H1 (cell line): ENCODE results near the gene ALPL. TPM values are rescaled to one million over a fixed set of nuclear protein-coding genes. Genes with fewer than 3 reads are reported as not detected.

Experiments
- CTCF ChIA-PET: fragments of 300-600 bp; sonication (Branson Sonifier 250); formaldehyde crosslinking; loops from one replicate; lab custom pipeline; 2021; ENCODE audit not compliant: partially characterized antibody; lab: Charles Lee
- POLR2A ChIA-PET: fragments of 300-600 bp; sonication (Branson Sonifier 250); formaldehyde crosslinking; loops from one replicate; lab custom pipeline; 2021; ENCODE audit warnings: inconsistent platforms; ENCODE audit not compliant: partially characterized antibody; lab: Charles Lee
- DNase-seq, 2 experiments: peaks; one replicate each; pipeline versions ENCODE4 v3.0.0 to v3.0.0-alpha.2; 2010 to 2022; ENCODE audit warnings: low spot score in 2 of 2, low read depth in 1 of 2, mixed read lengths in 1 of 2
- FAIRE-seq: peaks from 2 replicates; lab custom pipeline; 2011; peaks lifted over from hg19 to GRCh38; lab: Jason Lieb, UNC
- H2AFZ ChIP-seq: 2 replicates; pipeline ENCODE4 v1.8.1; 2012; ENCODE audit warnings: low read length, inconsistent platforms
- H2AK5ac ChIP-seq: 2 replicates; pipeline ENCODE4 v1.6.1; 2013; ENCODE audit warnings: low read depth, low read length
- H2BK120ac ChIP-seq: replicated peaks from 2 replicates; pipeline ENCODE3; 2013; ENCODE audit warnings: low read depth, low read length, inconsistent platforms
- H2BK12ac ChIP-seq: 2 replicates; pipeline ENCODE4 v1.6.1; 2013; ENCODE audit warnings: low read depth, low read length
- H2BK15ac ChIP-seq: 2 replicates; pipeline ENCODE4 v1.6.1; 2013; ENCODE audit warnings: low read length
- H2BK20ac ChIP-seq: 2 replicates; pipeline ENCODE4 v1.6.1; 2013; ENCODE audit warnings: low read length
- H2BK5ac ChIP-seq: 2 replicates; pipeline ENCODE4 v1.6.1; 2013; ENCODE audit warnings: low read depth, low read length
- H3K14ac ChIP-seq: 2 replicates; pipeline ENCODE4 v1.6.1; 2013; ENCODE audit warnings: inconsistent platforms; ENCODE audit not compliant: insufficient read length
- H3K18ac ChIP-seq: 2 replicates; pipeline ENCODE4 v1.6.1; 2013; ENCODE audit warnings: low read length; ENCODE audit errors: extremely low read depth
- H3K23ac ChIP-seq: 2 replicates; pipeline ENCODE4 v1.6.1; 2013; ENCODE audit warnings: inconsistent platforms; ENCODE audit not compliant: insufficient read length
- H3K23me2 ChIP-seq: 2 replicates; pipeline ENCODE4 v1.6.1; 2013; ENCODE audit warnings: low read depth, low read length
- H3K27ac ChIP-seq: 2 replicates; pipeline ENCODE4 v1.6.1; 2011; ENCODE audit warnings: low read depth, low read length, inconsistent platforms
- H3K27me3 ChIP-seq, 4 experiments: replicated peaks in 1 of 4; 1 replicate in 1 of 4; 2 replicates in 3 of 4; pipeline versions ENCODE4 v1.6.1 to v1.8.1; 2011 to 2013; ENCODE audit warnings: low read length in 3 of 4, mild to moderate bottlenecking in 3 of 4, inconsistent platforms in 2 of 4, mixed read lengths in 2 of 4, moderate library complexity in 1 of 4; ENCODE audit not compliant: control insufficient read depth in 3 of 4, insufficient read depth in 3 of 4; ENCODE audit errors: extremely low read depth in 1 of 4
- H3K36me3 ChIP-seq, 4 experiments: 2 replicates each; pipeline versions ENCODE4 v1.6.1 to v1.8.1; 2011 to 2013; ENCODE audit warnings: mild to moderate bottlenecking in 4 of 4, low read length in 3 of 4, moderate library complexity in 2 of 4, control low read depth in 1 of 4, inconsistent platforms in 1 of 4; ENCODE audit not compliant: insufficient read depth in 4 of 4, control insufficient read depth in 2 of 4
- H3K4ac ChIP-seq: replicated peaks from 2 replicates; pipeline ENCODE3; 2013; ENCODE audit warnings: low read length, low read depth, mixed read lengths, inconsistent platforms; ENCODE audit not compliant: insufficient read length
- H3K4me1 ChIP-seq, 4 experiments: replicated peaks in 1 of 4; 1 replicate in 1 of 4; 2 replicates in 3 of 4; pipeline versions ENCODE4 v1.6.1 to v1.8.1; 2011 to 2013; ENCODE audit warnings: low read length in 3 of 4, inconsistent platforms in 2 of 4, mixed read lengths in 1 of 4; ENCODE audit not compliant: insufficient read depth in 4 of 4, control insufficient read depth in 3 of 4
- H3K4me2 ChIP-seq, 2 experiments: 2 replicates each; pipeline versions ENCODE4 v1.6.1 to v1.8.1; 2011 to 2013; ENCODE audit warnings: low read depth in 2 of 2, low read length in 2 of 2, control low read depth in 1 of 2, inconsistent platforms in 1 of 2, mild to moderate bottlenecking in 1 of 2; ENCODE audit not compliant: insufficient read depth in 1 of 2
- H3K4me3 ChIP-seq, 4 experiments: fragments of 200-600, 300-600 bp in 1 of 4; sonication (generic), shearing (Covaris generic), sonication (Bioruptor Twin) in 1 of 4; 2 replicates each; pipeline versions ENCODE4 v1.5.1 to v1.8.1; 2011 to 2016; ENCODE audit warnings: low read length in 4 of 4, low read depth in 3 of 4, control low read depth in 2 of 4, inconsistent platforms in 2 of 4, mild to moderate bottlenecking in 2 of 4, mixed read lengths in 1 of 4, moderate library complexity in 1 of 4; ENCODE audit not compliant: insufficient read depth in 2 of 4; ENCODE audit errors: extremely low read depth in 1 of 4
- H3K56ac ChIP-seq: replicated peaks from 2 replicates; pipeline ENCODE3; 2013; ENCODE audit warnings: low read depth, mild to moderate bottlenecking, mixed read lengths, low read length, inconsistent platforms; ENCODE audit not compliant: insufficient read length
- H3K79me1 ChIP-seq: 2 replicates; pipeline ENCODE4 v1.6.1; 2013; ENCODE audit warnings: low read depth, low read length, control low read depth
- H3K79me2 ChIP-seq, 2 experiments: 2 replicates each; pipeline versions ENCODE4 v1.6.1 to v1.8.1; 2012 to 2013; ENCODE audit warnings: low read length in 2 of 2, mild to moderate bottlenecking in 2 of 2, inconsistent platforms in 1 of 2; ENCODE audit not compliant: insufficient read depth in 2 of 2, control insufficient read depth in 1 of 2
- H3K9ac ChIP-seq, 4 experiments: replicated peaks in 1 of 4; 1 replicate in 1 of 4; 2 replicates in 3 of 4; pipeline versions ENCODE4 v1.6.1 to v1.8.1; 2011 to 2013; ENCODE audit warnings: low read depth in 3 of 4, low read length in 3 of 4, control low read depth in 2 of 4, mild to moderate bottlenecking in 2 of 4, moderate library complexity in 2 of 4, inconsistent platforms in 1 of 4; ENCODE audit errors: extremely low read depth in 1 of 4
- H3K9me3 ChIP-seq, 2 experiments: 2 replicates each; pipeline versions ENCODE4 v1.6.1 to v1.8.1; 2012 to 2013; ENCODE audit warnings: mild to moderate bottlenecking in 2 of 2, moderate library complexity in 2 of 2, control low read depth in 1 of 2, inconsistent platforms in 1 of 2, low read depth in 1 of 2, low read length in 1 of 2, mixed read lengths in 1 of 2; ENCODE audit not compliant: insufficient read depth in 2 of 2
- H4K20me1 ChIP-seq, 2 experiments: replicated peaks in 1 of 2; 2 replicates each; pipeline versions ENCODE3 to v1.8.1; 2011 to 2013; ENCODE audit warnings: inconsistent platforms in 2 of 2, low read length in 2 of 2, mild to moderate bottlenecking in 1 of 2; ENCODE audit not compliant: insufficient read depth in 2 of 2, control insufficient read depth in 1 of 2
- H4K5ac ChIP-seq: 2 replicates; pipeline ENCODE4 v1.6.1; 2013; ENCODE audit warnings: low read length, low read depth, mixed read lengths, inconsistent platforms; ENCODE audit not compliant: insufficient read length
- H4K8ac ChIP-seq: 2 replicates; pipeline ENCODE4 v1.8.0; 2013; ENCODE audit warnings: mild to moderate bottlenecking, moderate library complexity, low read length, inconsistent platforms; ENCODE audit not compliant: insufficient read depth; ENCODE audit errors: extremely low read depth
- H4K91ac ChIP-seq: replicated peaks from 2 replicates; pipeline ENCODE3; 2013; ENCODE audit warnings: low read length, mixed read lengths, inconsistent platforms; ENCODE audit not compliant: insufficient read length
- CREB1 ChIP-seq: IDR thresholded peaks from 2 replicates; pipeline ENCODE4 v1.6.1; 2012; ENCODE audit warnings: inconsistent platforms
- JUN ChIP-seq: IDR thresholded peaks from 2 replicates; pipeline ENCODE4 v1.6.1; 2011; ENCODE audit warnings: low read depth, mild to moderate bottlenecking, improper control_type of control experiment, low read length
- MAFK ChIP-seq: IDR thresholded peaks from 2 replicates; pipeline ENCODE4 v1.6.1; 2012; ENCODE audit warnings: low read depth, mild to moderate bottlenecking, improper control_type of control experiment, low read length
- RFX5 ChIP-seq: IDR thresholded peaks from 2 replicates; pipeline ENCODE4 v1.6.1; 2011; ENCODE audit warnings: low read depth, low read length, improper control_type of control experiment, borderline replicate concordance
- SP2 ChIP-seq: IDR thresholded peaks from 2 replicates; pipeline ENCODE4 v1.6.1; 2012; ENCODE audit warnings: mild to moderate bottlenecking, low read length, inconsistent platforms
- SRF ChIP-seq: IDR thresholded peaks from 2 replicates; pipeline ENCODE4 v1.6.1; 2011; ENCODE audit warnings: mild to moderate bottlenecking, low read depth, low read length, moderate library complexity
- TAF7 ChIP-seq: optimal IDR thresholded peaks from 2 replicates; pipeline ENCODE3; 2011; ENCODE audit warnings: low read depth, mild to moderate bottlenecking, inconsistent platforms, low read length, moderate library complexity, borderline replicate concordance
- TBP ChIP-seq: IDR thresholded peaks from 2 replicates; pipeline ENCODE4 v1.6.1; 2011; ENCODE audit warnings: low read depth, low read length, improper control_type of control experiment
- WGBS, 2 experiments: shearing (Covaris generic) in 1 of 2; methylation state at CpG; one replicate each; pipeline versions ENCODE4 v1.1.6 to v1.1.7; 2013 to 2015; ENCODE audit warnings: low lambda C conversion rate in 2 of 2, mixed read lengths in 2 of 2, inconsistent platforms in 1 of 2, low coverage in 1 of 2, missing lambda C conversion rate in 1 of 2; ENCODE audit not compliant: insufficient replicate concordance in 2 of 2, insufficient coverage in 1 of 2, insufficient read length in 1 of 2; ENCODE audit errors: extremely low coverage in 1 of 2, missing lambda C conversion rate in 1 of 2; 5-methylcytosine and 5-hydroxymethylcytosine counted together
- polyA plus RNA-seq, 7 experiments: library from polyadenylated mRNA; depleted of rRNA in 3 of 7; stranded (reverse) in 5 of 7; unstranded in 2 of 7; fragments of >200 nt in 5 of 7; fragments of 200-250 nt in 2 of 7; gene quantifications; 1 replicate in 5 of 7; 2 replicates in 1 of 7; 4 replicates in 1 of 7; pipeline versions ENCODE4 v1.2.1 to v1.2.3, GENCODE V29; 2011 to 2013; ENCODE audit warnings: missing spikeins in 2 of 7, mixed read lengths in 2 of 7
- total RNA-seq: library from RNA; stranded (reverse); fragmentation: NEBNext Ultra II Directional; extraction: Animal tissue kit (Norgen Biotek cat#: 25700); gene quantifications from 2 replicates; pipeline ENCODE4 v1.2.1, GENCODE V29; 2021

The ALPL gene
- total and polyA plus RNA-seq, 2 of the 8 experiments (the other 6 are each of a cell fraction or from before 2014, with no cell fraction given), result 175 to 362 TPM

- Histone ChIP-seq H2BK5ac (no peak overlapping the region), H4K91ac (no peak overlapping the region), H3K23me2 (no peaks in the 10 kb centered on the region), H3K36me3 (no peaks in the 10 kb centered on the region), H3K27me3 (no peaks in the 10 kb centered on the region; a peak in 1 of 7 replicates), H3K4me2 (no peak overlapping the region), H2BK20ac (no peak overlapping the region), H2BK120ac (no peak overlapping the region), H2BK15ac (no peak overlapping the region), H3K4me1 (peaks cover 0 to 8% (median 6%) of the 10 kb centered on the region in 4 experiments; a peak in 6 of 7 replicates), H3K14ac (no peak overlapping the region), H3K27ac (no peak overlapping the region), H3K79me1 (no peaks in the 10 kb centered on the region), H4K20me1 (no peaks in the 10 kb centered on the region), H4K5ac (no peak overlapping the region), H3K9me3 (peaks cover 2 to 4% of the 10 kb centered on the region in 2 experiments; a peak in 1 of 4 replicates), H2BK12ac (no peak overlapping the region), H3K56ac (no peak overlapping the region), H2AFZ (no peak overlapping the region), H3K4ac (no peak overlapping the region), H3K9ac (no peak overlapping the region), H3K4me3 (no peak overlapping the region), H4K8ac (no peak overlapping the region), H2AK5ac (no peak overlapping the region), H3K23ac (no peak overlapping the region), H3K79me2 (no peaks in the 10 kb centered on the region), H3K18ac (no peak overlapping the region)
- DNase-seq (no peak), FAIRE-seq (no peak)
- WGBS, 2 experiments, result 81% methylated on average over 3 of the region's 3 CpGs; no CpG with 5 or more reads in 1 of the 2 experiments
- TF ChIP-seq CREB1 (no peak), TBP (no peak), JUN (no peak), MAFK (no peak), TAF7 (no peak), SRF (no peak), RFX5 (no peak), SP2 (no peak)
- POLR2A ChIA-PET, result no interaction called here
- CTCF ChIA-PET, result interaction anchor here (0.8 to 6.6 kb wide), 5 partner anchors 10 to 279 kb away, joined by 3 to 47 read pairs (median 6); no protein-coding TSS in a partner anchor
Observed at GRCh38 chr1:21496886-21497285, 12.3 kb upstream of the ALPL start.
